ENCODE results near the gene ZDHHC24.

Gene ZDHHC24

DNA sequence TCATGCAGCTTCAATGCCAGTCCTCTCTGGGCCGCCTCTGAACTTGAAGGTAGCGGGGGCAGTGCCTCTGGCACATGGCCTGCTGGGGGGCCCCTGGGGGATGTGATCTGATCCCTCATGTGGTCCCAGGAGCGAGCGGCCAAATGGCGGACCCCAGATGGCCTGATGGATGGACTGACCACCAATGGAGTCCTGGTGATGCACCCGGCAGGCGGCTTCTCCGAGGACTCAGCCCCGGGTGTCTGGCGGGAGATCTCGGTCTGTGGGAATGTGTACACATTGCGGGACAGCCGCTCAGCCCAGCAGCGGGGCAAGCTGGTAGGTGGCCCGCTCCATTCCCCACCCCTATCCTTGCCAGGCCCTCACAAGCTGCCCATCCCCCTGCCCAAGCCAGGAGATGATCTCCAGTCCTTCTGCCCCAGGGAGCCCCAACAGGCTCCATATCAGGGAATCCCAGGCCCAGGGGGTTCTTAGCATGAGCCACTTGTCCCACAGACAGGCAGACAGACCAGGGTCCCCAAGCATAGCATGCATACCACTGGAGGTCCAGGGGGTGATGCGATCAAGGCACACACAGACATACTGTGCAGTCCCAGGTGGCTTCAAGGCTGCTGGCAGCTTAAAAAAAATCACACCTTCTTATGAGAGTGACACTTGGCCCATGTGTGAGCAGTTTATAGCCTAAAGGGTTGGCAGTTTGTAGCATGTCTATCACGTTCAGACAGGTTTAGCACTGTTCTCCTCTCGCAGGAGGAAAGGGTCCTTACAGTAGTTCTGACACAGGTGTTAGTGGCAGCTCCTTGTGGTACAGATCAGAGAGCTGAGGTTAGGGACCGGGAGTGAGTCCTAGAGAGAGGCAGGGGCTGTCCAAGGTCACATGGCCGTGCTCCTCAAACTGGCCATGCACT lies 72.0 kb downstream of the ZDHHC24 start:
- H3K4me3 Mint-ChIP-seq: no peak overlapping the region
- peaks cover 10% of the 10 kb centered on the region for H3K36me3 Mint-ChIP-seq (ENCODE audit: low read depth)
- DNase-seq: no peak
- peaks cover 3% of the 10 kb centered on the region for H3K27me3 Mint-ChIP-seq (ENCODE audit: low read depth, poor library complexity)
- peaks cover 46% of the 10 kb centered on the region for H3K4me1 Mint-ChIP-seq
- no peaks in the 10 kb centered on the region for H3K9me3 Mint-ChIP-seq
- H3K27ac Mint-ChIP-seq: peak overlapping the region; percentile 59
- TF ChIP-seq, protein P1, sequence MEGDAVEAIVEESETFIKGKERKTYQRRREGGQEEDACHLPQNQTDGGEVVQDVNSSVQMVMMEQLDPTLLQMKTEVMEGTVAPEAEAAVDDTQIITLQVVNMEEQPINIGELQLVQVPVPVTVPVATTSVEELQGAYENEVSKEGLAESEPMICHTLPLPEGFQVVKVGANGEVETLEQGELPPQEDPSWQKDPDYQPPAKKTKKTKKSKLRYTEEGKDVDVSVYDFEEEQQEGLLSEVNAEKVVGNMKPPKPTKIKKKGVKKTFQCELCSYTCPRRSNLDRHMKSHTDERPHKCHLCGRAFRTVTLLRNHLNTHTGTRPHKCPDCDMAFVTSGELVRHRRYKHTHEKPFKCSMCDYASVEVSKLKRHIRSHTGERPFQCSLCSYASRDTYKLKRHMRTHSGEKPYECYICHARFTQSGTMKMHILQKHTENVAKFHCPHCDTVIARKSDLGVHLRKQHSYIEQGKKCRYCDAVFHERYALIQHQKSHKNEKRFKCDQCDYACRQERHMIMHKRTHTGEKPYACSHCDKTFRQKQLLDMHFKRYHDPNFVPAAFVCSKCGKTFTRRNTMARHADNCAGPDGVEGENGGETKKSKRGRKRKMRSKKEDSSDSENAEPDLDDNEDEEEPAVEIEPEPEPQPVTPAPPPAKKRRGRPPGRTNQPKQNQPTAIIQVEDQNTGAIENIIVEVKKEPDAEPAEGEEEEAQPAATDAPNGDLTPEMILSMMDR (IDR thresholded peaks at IDR 0.05): no peak

- Mint-ChIP-seq H3K9me3 (no peaks in the 10 kb centered on the region), H3K36me3 (ENCODE audit: low read depth) (peaks cover 10% of the 10 kb centered on the region)
Measured at GRCh38 chr11:66473167-66473566, 72.7 kb downstream of the ZDHHC24 start.

GRCh38 chr11:66472054-66472453 lies 73.8 kb downstream of the ZDHHC24 start:
- DNase-seq: no peak
- TF ChIP-seq, protein P1 (IDR thresholded peaks at IDR 0.05): no peak
- Mint-ChIP-seq H3K27me3 (ENCODE audit: low read depth, poor library complexity) (peaks cover 5% of the 10 kb centered on the region), H3K9me3 (no peaks in the 10 kb centered on the region), H3K4me3 (no peak overlapping the region), H3K27ac (no peak overlapping the region), H3K36me3 (ENCODE audit: low read depth) (peaks cover 10% of the 10 kb centered on the region), H3K4me1 (peaks cover 46% of the 10 kb centered on the region)

More at GRCh38 chr11:66473167-66473566, 72.7 kb downstream of the ZDHHC24 start:
- DNase-seq: no peak
- H3K27me3 Mint-ChIP-seq (ENCODE audit: low read depth, poor library complexity): peaks cover 3% of the 10 kb centered on the region
- no peak overlapping the region for H3K4me3 Mint-ChIP-seq
- TF ChIP-seq, protein P1 (IDR thresholded peaks at IDR 0.05): no peak
- peaks cover 46% of the 10 kb centered on the region for H3K4me1 Mint-ChIP-seq
- no peak overlapping the region for H3K27ac Mint-ChIP-seq

GRCh38 chr11:66471142-66471541 lies 74.7 kb downstream of the ZDHHC24 start:
- TF ChIP-seq, protein P1 (IDR thresholded peaks at IDR 0.05): no peak
- Mint-ChIP-seq H3K9me3 (no peaks in the 10 kb centered on the region), H3K27me3 (ENCODE audit: low read depth, poor library complexity) (peaks cover 5% of the 10 kb centered on the region), H3K27ac (peak overlapping the region; percentile 71), H3K4me1 (peaks cover 39% of the 10 kb centered on the region), H3K4me3 (no peak overlapping the region), H3K36me3 (ENCODE audit: low read depth) (peaks cover 10% of the 10 kb centered on the region)
- DNase-seq: no peak

Data from nephron progenitor cell (in vitro differentiated cells).